HL-60 (cell line): ENCODE data around the gene SENP5.

Source experiments
- CTCF ChIP-seq: IDR thresholded peaks from one replicate; pipeline ENCODE4 v1.5.1; 2011; ENCODE audit warnings: low read length, control low read depth, inconsistent platforms; ENCODE audit not compliant: insufficient read depth
- GABPA ChIP-seq: IDR thresholded peaks from 2 replicates; pipeline ENCODE4 v1.6.1; 2012; ENCODE audit warnings: low read depth

GRCh38 chr3:196975349-196975748, 107.6 kb downstream of the SENP5 start:
- no peak for TF ChIP-seq CTCF
- TF ChIP-seq GABPA, result no peak
